Stimulated activated CD8-positive, alpha-beta memory T cell treated with anti-CD3 and anti-CD28 coated beads, Interleukin-12 subunit alpha, Interleukin-12 subunit beta, amount 100 ng/mL, for 1 hour (primary cell): ENCODE results near the gene DPEP3.
A peak's percentile ranks its signal among the peaks of the same experiment; 100 is the strongest.
"Not testable (repeated sequence)": the region's sequence is repeated elsewhere in the genome, so short reads cannot be mapped to it uniquely, and the experiment has no call there.

Source experiments
- DNase-seq: peaks from one replicate; pipeline ENCODE4 v3.0.0-alpha.2; 2020; ENCODE audit warnings: low read depth

DPEP3 gene

GRCh38 chr16:67943619-67944504 is 36.4 kb downstream of the DPEP3 start, which contains the start of gene LCAT:
LCAT (minus strand) TSS chr16:67944120; CDS start chr16:67944101, 19 bp downstream.
- no peak for DNase-seq

DNA sequence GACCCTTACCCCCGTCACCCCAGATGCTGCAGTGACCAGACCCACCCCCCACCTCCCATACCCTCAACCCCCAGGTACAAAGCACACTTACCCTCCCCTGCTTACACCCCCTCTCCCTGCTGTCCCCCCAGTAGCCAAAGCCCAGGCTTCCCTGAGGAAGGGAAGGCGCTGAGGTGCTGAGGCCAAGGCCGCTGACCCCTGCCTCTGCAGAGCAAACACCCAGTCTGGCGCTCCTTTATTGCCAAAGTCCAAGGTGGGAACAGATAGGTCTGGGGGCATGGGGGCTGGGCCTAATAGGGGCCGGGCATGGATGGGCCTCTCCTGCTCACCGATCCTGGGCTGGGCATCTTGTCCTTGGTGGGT is 37.1 kb downstream of the DPEP3 start:
- DNase-seq: no peak

- no peak for DNase-seq
These were observed 37.6 kb downstream of the DPEP3 start for GRCh38 chr16:67942510-67943255.

GRCh38 chr16:67942200-67942509 is 38.1 kb downstream of the DPEP3 start:
- no peak for DNase-seq

DNA sequence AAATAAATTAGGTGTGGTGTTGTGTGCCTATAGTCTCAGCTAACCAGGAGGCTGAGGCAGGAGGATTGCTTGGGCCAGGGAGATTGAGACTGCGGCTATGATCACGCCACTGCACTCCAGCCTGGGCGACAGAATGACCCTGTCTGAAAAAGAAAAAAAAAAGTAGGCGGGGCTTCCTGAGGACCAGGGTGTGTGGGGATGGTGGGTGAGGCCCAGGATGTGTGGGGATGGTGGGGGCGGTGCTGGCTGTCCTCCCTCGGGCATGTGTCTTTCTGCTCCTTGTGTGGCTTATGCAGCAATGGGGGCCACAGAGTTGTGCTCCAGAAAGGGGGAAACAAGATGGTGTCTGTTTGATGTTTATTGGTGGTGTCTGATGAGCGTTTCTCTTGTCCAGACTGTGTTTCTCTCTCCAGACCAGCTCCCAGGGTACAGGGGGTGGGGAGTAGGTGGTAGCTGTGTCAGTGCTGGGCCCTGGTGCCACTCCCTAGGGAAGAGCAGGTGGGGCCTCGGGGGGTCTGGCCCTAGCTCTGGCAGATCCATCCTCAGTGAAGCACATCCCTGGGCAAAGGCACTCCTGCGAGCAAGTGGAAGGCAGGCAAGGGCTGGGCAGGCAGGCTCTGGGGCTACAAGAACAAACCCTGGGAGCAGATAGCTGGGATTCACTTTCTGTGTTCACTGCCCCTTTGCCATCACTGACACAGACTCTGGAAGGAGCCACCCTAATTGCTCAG is 38.7 kb downstream of the DPEP3 start:
- DNase-seq: no peak

DNA sequence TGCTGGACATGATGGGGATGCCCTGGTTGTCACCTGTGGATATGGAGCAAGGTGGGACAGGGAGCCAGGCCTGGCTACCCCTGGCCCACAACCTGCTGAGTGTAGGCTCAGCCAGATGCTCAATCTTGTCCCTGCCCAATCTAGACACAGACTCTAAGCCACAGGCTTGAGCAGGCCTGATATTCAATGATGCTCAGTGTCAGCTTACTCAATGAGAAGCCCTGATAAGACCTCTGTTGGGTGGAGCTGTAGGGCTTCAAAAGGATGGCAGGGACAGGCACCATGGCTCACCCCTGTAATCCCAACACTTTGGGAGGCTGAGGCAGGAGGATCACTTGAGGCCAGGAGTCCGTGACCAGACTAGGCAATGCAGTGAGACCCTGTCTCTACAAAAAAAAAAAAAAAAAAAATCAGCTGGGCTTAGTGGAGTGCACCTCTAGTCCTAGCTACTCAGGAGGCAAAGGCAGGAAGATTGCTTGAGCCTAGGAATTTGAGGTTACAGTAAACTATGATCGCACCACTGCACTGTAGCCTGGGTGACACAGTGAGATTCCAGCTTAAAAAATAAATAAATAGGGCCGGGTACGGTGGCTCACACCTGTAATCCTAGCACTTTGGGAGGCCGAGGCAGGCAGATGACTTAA is 39.7 kb downstream of the DPEP3 start:
- DNase-seq: no peak

- DNase-seq: no peak
These were observed 40.5 kb downstream of the DPEP3 start for GRCh38 chr16:67939507-67940445.

GRCh38 chr16:67937713-67938112 is 42.6 kb downstream of the DPEP3 start:
- not testable (repeated sequence) for DNase-seq

DNA sequence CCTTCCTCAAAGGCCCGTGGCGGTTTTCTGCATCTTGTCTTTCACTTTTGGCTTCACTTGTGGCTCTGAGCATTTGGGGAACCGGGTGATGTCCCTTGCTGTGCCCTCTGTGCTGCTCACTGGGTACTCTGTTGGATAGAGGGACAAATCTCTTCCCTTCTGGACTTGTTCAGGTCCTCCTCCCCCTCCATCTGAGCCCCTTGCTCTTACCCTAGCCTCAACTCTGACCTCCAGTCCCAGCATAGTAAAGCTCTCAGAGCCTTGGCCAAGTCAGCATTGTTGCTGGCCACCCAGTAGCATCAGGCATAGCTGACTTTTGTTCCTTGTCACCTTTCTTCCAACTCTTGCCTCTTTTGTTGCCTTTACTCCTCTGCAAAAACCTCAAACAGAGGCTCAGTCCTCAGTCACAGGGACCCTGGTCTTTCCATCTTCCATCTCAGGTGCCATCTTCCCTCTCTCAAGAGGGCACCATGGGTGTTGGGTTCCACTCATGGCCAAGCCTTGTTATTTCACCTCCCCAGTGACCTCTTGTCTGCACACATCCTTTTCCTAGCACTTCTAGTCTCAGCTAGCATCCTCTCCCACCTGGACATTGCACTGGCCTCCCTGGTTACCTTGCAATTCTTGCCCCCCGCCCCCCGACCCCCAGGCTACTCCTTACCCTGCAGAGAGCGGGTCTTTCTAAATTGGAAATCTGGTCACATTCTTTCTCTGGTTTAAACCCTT is 43.3 kb downstream of the DPEP3 start:
- DNase-seq: peak; percentile 61

GRCh38 chr16:67936124-67936879 is 44.0 kb downstream of the DPEP3 start, which contains the start of gene PSMB10:
PSMB10 (minus strand) TSS chr16:67936850; CDS start chr16:67936749, 101 bp downstream.
- DNase-seq: peak; percentile 19

DNA sequence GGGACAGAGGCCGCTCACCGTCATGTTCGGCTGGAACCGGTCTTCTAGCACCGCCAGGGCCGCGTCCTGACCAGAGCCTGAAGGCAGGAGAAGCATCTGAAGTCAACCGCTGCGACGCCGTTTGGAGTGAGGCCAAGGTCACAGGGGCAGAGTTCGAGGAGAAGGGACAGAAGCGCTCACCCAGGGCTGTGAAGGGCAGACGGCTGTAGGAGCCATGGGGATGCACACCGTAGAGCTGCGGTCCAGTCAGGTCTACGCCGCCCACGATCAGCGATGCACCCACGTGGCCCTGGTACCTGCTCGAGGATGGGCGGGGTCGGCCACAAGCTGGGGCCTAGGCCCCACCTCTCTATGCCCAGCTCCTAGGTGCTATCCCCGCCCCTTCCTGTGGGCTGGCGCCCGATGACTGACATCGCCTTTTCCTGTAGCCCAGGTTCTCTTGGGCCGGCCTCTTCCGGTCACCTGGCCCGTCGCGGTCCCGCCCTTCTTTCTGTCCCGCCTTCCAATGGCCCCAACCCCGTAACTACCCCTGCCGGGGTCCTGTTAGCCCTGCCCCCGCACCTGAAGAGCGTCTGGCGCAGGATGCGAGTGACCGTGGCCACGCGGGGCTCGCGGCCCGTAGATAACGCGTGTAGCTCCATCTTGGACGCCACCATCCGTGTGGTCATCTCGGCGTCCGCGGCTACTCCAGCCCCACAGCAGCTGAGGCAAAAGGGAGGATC is 44.7 kb downstream of the DPEP3 start:
- DNase-seq: peak; percentile 86

DNA sequence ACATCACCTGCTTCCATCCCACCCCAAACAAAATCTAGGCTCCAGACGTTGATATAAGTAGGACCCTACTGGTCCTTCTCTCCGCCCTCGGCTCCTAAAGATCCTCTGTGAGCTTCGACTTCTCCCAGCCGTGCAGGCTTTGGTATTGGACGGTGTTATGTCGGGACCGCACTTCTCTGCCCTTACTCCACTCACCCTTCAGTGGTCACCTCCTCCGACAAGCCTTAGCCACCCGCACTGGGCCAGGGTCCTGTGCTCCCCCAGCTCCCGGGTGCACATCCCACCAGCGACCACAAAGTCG is 45.2 kb downstream of the DPEP3 start:
- DNase-seq: no peak

- no peak for DNase-seq
These were observed 45.8 kb downstream of the DPEP3 start for GRCh38 chr16:67934306-67935100.

- no peak for DNase-seq
These were observed 46.5 kb downstream of the DPEP3 start for GRCh38 chr16:67933805-67934204.

DNA sequence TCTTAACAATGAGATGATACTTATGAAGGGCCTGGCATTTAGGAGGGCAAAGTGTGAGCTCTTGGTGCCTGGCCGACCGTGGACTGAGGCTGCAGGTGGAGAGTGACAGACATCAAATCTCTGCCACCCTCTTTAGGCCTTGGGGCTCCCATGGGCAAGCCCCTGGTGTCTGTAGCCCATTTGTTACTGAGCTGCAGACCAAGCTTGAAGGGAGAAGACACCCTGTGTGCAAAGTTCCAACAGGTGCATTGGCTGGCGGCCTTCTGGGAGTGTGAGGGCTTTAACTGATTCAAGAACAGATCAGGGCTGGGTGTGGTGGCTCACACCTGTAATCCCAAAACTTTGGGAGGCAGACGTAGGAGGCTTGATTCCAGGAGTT is 47.8 kb downstream of the DPEP3 start:
- no peak for DNase-seq

- DNase-seq: no peak
These were observed 48.4 kb downstream of the DPEP3 start, which contains the start of gene CTRL for GRCh38 chr16:67931712-67932461. CTRL (minus strand) TSS chr16:67931862; CDS start chr16:67931852, 10 bp downstream.

DNA sequence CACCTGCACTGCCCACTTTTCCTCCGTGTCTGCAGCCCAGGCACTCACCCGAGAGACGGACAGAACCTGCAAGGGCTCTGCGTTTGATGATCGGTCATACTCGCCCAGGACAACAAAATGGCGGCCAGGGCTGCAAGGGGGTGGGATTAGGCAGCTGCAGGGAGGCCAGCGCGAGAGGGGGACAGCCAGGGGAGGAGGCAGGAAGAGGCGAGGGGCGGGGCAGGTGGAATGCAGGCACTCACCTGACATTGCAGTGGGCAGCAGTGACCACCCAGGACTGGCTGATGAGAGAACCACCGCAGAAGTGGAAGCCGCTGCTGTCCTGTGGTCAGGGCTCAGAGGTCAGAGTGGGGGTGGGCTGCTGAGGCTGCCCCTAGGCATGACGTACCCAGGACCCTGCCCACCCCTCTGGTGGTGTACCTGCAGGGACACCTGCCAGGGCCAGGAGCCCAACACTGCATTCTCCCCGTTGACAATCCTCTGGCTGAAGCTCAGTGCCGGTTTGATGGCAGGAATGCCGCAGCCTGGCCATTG is 49.6 kb downstream of the DPEP3 start:
- no peak for DNase-seq
